Testis (tissue), 2 donors: Measurements from ENCODE around the gene PMEPA1.

Experiments
- CTCF ChIP-seq, 3 experiments: fragments of 450-650 bp in 2 of 3; fragments of 200-600 bp in 1 of 3; sonication (generic) in 1 of 3; IDR thresholded peaks; one replicate each; pipeline ENCODE4 v1.5.1; 2016 to 2019; ENCODE audit warnings: antibody characterized with exemption in 3 of 3, mild to moderate bottlenecking in 2 of 3, moderate library complexity in 1 of 3
- POLR2A ChIP-seq: fragments of 450-650 bp; IDR thresholded peaks from one replicate; pipeline ENCODE4 v1.6.1; 2017; ENCODE audit warnings: antibody characterized with exemption, mild to moderate bottlenecking, moderate library complexity

GRCh38 chr20:57649617-57650015 lies 60.2 kb downstream of the PMEPA1 start:
- TF ChIP-seq CTCF (IDR thresholded peaks at IDR 0.05) (no peak), POLR2A (no peak)
